KOPT-K1 (cell line): ENCODE data around the gene ARHGEF17.

Experiments
- H3K27ac ChIP-seq: fragments of 200-600 bp; sonication (generic); 2 replicates; pipeline ENCODE4 v1.5.1; 2016; ENCODE audit warnings: antibody characterized with exemption, mild to moderate bottlenecking, low read depth, low read length; ENCODE audit not compliant: poor library complexity, severe bottlenecking
- H3K36me3 ChIP-seq: fragments of 200-600 bp; sonication (generic); 2 replicates; pipeline ENCODE4 v1.5.1; 2017; ENCODE audit warnings: antibody characterized with exemption, mild to moderate bottlenecking, low read length, moderate library complexity; ENCODE audit not compliant: insufficient read depth
- H3K9me3 ChIP-seq: fragments of 200-600 bp; sonication (generic); 2 replicates; pipeline ENCODE4 v1.5.1; 2017; ENCODE audit warnings: antibody characterized with exemption, low read length, mild to moderate bottlenecking; ENCODE audit not compliant: insufficient read depth, poor library complexity, severe bottlenecking

Gene ARHGEF17

GRCh38 chr11:73295241-73295995 lies 12.7 kb upstream of the ARHGEF17 start:
- Histone ChIP-seq H3K9me3 (no peaks in the 10 kb centered on the region), H3K36me3 (no peaks in the 10 kb centered on the region), H3K27ac (no peak overlapping the region)

- H3K36me3 ChIP-seq, result no peaks in the 10 kb centered on the region
- no peak overlapping the region for H3K27ac ChIP-seq
- H3K9me3 ChIP-seq, result no peaks in the 10 kb centered on the region
These were observed 12.1 kb upstream of the ARHGEF17 start for GRCh38 chr11:73295996-73296318.

DNA sequence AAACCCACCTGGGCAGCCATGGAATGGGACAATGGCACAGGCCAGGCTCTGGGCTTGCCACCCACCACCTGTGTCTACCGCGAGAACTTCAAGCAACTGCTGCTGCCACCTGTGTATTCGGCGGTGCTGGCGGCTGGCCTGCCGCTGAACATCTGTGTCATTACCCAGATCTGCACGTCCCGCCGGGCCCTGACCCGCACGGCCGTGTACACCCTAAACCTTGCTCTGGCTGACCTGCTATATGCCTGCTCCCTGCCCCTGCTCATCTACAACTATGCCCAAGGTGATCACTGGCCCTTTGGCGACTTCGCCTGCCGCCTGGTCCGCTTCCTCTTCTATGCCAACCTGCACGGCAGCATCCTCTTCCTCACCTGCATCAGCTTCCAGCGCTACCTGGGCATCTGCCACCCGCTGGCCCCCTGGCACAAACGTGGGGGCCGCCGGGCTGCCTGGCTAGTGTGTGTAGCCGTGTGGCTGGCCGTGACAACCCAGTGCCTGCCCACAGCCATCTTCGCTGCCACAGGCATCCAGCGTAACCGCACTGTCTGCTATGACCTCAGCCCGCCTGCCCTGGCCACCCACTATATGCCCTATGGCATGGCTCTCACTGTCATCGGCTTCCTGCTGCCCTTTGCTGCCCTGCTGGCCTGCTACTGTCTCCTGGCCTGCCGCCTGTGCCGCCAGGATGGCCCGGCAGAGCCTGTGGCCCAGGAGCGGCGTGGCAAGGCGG lies 11.4 kb upstream of the ARHGEF17 start:
- H3K27ac ChIP-seq, result no peak overlapping the region

GRCh38 chr11:73297231-73297590 lies 10.9 kb upstream of the ARHGEF17 start:
- no peak overlapping the region for H3K27ac ChIP-seq
- H3K9me3 ChIP-seq, result no peaks in the 10 kb centered on the region
- no peaks in the 10 kb centered on the region for H3K36me3 ChIP-seq

More for the DNA sequence above, 11.4 kb upstream of the ARHGEF17 start:
- Histone ChIP-seq H3K36me3 (no peaks in the 10 kb centered on the region), H3K9me3 (no peaks in the 10 kb centered on the region)

DNA sequence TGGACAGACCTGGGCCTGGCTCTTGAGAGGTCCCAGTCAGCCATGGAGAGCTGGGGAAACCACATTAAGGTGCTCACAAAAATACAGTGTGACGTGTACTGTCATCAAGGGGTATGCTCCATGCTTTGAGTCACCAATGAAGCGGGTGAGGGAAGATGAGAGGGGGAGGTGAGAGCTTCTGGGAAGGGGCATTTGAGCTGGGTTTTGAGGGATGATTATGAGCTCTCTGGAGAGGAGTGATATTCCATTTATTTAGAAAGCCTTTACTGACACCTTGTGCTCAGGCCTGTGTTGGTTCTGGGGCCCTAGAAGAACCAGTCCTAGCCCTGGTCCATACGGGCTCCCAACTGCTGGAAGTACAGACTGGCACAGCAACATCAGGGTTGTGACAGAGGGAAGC lies 10.4 kb upstream of the ARHGEF17 start:
- Histone ChIP-seq H3K9me3 (no peaks in the 10 kb centered on the region), H3K36me3 (no peaks in the 10 kb centered on the region), H3K27ac (no peak overlapping the region)

GRCh38 chr11:73298233-73298632 lies 9.8 kb upstream of the ARHGEF17 start:
- no peak overlapping the region for H3K27ac ChIP-seq
- H3K9me3 ChIP-seq, result no peaks in the 10 kb centered on the region
- H3K36me3 ChIP-seq, result no peaks in the 10 kb centered on the region

DNA sequence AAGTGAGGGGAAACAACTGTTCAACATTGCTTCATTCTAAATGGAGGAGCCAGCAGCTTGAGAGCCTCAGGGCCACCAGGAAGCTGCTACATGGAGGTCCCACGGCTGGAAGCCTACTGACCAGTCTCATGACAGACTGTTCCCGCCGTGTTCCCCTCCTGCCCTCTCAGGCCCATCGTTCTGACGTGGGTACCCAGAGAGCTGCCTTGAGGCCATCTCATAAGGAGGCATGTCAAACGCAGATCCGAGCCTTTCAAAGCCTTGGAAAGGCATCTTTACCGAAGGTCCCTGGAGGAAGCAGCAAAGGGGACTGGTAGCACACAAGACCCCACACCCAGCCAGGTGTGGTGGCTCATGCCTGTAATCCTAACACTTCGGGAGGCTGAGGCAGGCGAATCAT lies 8.3 kb upstream of the ARHGEF17 start:
- no peak overlapping the region for H3K27ac ChIP-seq
- no peaks in the 10 kb centered on the region for H3K9me3 ChIP-seq
- H3K36me3 ChIP-seq, result no peaks in the 10 kb centered on the region

DNA sequence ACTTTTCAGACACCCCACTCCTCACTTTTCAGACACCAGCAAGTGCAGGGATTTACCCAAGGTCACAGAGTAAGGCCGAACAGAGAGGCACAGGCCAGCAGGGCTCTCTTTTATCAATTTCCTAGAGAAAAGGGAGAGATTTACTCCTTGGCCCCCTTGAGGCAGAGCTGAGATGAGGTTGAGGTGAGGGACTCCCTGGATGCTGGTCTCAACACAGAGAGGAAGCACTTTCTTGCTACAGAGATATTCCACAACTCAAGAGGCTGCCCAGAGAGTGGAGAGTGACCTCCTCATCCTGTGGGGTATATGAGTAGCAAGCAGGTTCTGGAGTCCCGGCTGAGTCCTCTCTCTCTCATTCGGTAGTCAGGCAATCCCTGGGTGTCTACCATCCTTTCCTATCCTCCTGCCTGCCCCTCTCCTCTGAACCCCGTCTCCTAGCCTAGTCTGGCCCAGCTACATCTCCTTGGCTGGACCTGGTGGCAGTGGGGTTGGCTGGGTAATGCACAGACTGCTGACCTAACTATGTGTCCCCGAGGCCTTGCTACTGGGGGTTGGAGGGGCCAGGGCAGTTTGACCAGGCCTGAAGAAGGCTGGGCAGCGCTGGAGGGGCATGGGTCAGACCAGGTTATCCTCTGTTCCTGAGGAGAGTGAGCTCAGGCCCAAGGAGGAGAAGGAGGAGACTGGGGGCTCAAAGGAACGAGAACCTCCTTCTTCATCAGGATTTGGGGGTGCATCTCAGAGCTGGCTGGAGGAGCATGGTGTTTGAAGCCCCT lies 1.8 kb upstream of the ARHGEF17 start:
- no peaks in the 10 kb centered on the region for H3K9me3 ChIP-seq
- no peaks in the 10 kb centered on the region for H3K36me3 ChIP-seq
- H3K27ac ChIP-seq, result no peak overlapping the region

DNA sequence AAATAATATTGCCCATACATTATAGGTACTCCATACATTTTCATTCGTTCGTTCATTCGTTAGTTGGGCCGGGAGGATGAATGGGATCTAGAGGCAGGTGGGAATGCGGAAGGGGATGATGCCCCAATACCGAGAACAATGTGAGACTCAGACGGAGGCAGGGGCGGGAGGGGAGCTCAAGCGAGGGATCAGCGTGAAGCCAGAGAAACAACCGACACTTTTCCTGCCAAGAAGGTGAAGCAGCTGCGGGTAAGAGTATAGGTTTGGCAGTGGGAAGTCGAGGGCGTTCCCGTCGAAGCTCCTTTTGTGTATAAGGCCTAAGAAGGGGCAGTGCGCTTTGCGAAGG lies 1.1 kb upstream of the ARHGEF17 start:
- Histone ChIP-seq H3K36me3 (no peaks in the 10 kb centered on the region), H3K9me3 (no peaks in the 10 kb centered on the region), H3K27ac (no peak overlapping the region)

DNA sequence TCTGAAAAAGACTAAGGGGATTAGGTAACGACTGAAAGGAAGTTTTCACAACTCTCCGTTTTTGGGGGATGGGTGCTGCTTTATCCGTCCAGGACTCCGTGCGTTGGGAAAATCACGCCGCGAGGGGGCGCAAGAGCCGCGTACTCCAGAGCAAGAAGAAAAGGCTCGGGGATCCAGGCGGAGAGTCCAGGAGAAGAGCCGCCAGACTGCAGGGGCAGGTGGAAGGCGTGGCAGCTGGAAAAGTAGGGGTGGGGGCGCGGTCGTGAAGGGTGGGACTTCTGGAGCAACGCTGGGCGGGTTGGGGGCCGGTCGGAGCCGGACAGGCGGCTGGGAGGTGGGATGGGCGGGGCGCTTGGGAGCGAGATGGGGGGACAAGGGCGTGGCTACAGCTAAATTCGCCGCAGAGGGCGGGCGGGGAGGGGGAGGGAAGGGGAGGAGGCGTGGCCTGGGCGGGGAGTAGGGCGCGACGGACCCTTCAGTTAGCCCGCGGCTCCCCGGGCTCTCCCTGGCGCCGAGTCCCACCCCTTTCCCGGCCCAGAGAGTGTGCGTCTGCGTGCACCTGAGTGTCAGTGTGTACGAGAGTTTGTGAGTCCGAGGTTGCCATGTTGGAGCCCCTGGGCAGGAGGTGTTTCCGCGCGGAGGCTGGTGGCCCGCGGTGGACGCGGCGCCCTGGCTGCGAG lies 613 bp upstream of the ARHGEF17 start:
- Histone ChIP-seq H3K9me3 (no peaks in the 10 kb centered on the region), H3K27ac (peak overlapping the region; percentile 39), H3K36me3 (no peaks in the 10 kb centered on the region)

DNA sequence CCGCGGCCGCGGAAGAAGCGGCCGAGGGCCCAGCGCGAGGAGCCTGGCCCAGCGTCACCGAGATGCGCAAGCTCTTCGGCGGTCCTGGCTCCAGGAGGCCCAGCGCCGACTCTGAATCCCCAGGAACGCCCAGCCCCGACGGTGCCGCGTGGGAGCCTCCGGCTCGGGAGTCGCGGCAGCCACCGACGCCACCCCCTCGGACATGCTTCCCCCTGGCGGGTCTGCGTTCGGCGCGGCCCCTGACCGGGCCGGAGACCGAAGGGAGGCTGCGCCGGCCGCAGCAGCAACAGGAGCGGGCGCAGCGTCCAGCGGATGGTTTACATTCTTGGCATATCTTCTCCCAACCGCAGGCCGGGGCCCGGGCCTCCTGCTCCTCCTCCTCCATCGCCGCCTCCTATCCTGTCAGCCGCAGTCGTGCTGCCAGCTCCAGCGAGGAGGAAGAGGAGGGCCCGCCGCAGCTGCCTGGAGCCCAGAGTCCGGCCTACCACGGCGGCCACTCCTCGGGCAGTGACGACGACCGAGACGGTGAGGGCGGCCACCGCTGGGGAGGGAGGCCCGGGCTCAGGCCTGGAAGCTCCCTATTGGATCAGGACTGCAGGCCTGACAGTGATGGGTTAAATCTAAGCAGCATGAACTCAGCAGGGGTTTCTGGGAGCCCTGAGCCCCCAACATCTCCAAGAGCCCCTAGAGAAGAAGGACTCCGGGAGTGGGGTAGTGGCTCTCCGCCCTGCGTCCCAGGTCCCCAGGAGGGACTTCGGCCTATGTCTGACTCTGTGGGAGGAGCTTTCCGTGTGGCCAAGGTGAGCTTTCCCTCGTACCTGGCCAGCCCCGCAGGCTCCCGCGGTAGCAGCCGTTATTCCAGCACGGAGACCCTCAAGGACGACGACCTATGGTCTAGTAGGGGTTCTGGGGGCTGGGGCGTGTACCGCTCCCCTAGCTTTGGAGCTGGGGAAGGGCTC lies 1.2 kb downstream of the ARHGEF17 start:
- H3K36me3 ChIP-seq, result no peaks in the 10 kb centered on the region
- H3K27ac ChIP-seq, result no peak overlapping the region
- no peaks in the 10 kb centered on the region for H3K9me3 ChIP-seq

DNA sequence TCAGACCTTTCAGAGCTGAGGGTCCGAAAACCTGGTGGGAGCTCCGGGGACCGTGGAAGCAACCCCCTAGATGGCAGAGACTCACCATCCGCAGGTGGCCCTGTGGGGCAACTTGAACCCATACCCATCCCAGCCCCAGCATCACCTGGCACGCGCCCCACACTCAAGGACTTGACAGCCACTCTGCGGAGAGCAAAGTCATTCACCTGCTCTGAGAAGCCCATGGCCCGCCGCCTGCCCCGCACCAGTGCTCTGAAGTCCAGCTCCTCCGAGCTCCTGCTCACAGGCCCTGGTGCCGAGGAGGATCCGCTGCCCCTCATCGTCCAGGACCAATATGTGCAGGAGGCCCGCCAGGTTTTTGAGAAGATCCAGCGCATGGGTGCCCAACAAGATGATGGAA lies 2.0 kb downstream of the ARHGEF17 start:
- Histone ChIP-seq H3K9me3 (no peaks in the 10 kb centered on the region), H3K36me3 (no peaks in the 10 kb centered on the region), H3K27ac (no peak overlapping the region)

DNA sequence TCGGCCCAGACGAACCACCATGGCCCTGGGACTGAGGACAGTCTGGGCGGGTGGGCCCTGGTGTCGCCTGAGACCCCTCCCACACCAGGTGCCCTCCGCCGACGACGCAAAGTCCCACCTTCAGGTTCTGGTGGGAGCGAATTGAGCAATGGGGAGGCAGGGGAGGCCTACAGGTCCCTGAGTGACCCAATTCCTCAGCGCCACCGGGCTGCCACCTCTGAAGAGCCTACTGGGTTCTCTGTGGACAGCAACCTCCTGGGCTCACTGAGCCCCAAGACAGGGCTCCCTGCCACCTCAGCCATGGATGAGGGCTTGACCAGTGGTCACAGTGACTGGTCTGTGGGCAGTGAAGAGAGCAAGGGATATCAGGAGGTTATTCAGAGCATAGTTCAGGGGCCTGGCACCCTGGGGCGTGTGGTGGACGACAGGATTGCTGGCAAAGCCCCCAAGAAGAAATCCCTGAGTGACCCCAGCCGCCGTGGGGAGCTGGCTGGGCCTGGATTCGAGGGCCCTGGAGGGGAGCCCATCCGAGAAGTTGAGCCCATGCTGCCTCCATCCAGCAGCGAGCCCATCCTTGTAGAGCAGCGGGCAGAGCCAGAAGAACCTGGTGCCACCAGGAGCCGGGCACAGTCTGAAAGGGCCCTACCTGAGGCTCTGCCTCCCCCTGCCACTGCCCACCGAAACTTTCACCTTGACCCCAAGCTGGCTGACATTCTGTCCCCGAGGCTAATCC lies 2.8 kb downstream of the ARHGEF17 start:
- H3K27ac ChIP-seq, result no peak overlapping the region
- H3K9me3 ChIP-seq, result no peaks in the 10 kb centered on the region
- H3K36me3 ChIP-seq, result no peaks in the 10 kb centered on the region

- no peaks in the 10 kb centered on the region for H3K36me3 ChIP-seq
- no peaks in the 10 kb centered on the region for H3K9me3 ChIP-seq
- no peak overlapping the region for H3K27ac ChIP-seq
These were observed 3.4 kb downstream of the ARHGEF17 start for GRCh38 chr11:73311394-73311869.
